GM12872 (cell line): ENCODE measurements around the gene SLC8A1.

Experiments
- CTCF ChIP-seq: IDR thresholded peaks from 3 replicates; pipeline ENCODE4 v1.5.1; 2011; ENCODE audit warnings: low read depth, mild to moderate bottlenecking, low read length, moderate library complexity; ENCODE audit not compliant: insufficient read depth

The SLC8A1 gene

GRCh38 chr2:40448476-40449079, 3.3 kb downstream of the SLC8A1 start:
- peak; percentile 45; the same call in 2 of the 3 replicates for TF ChIP-seq CTCF

- no peak for TF ChIP-seq CTCF
Measured at GRCh38 chr2:40445467-40445866, 6.4 kb downstream of the SLC8A1 start.

GRCh38 chr2:40440835-40441234, 11.1 kb downstream of the SLC8A1 start:
- TF ChIP-seq CTCF, result no peak

- TF ChIP-seq CTCF, result no peak
Measured at GRCh38 chr2:40439473-40439872, 12.4 kb downstream of the SLC8A1 start.

- no peak for TF ChIP-seq CTCF
Measured at GRCh38 chr2:40436093-40436475, 15.8 kb downstream of the SLC8A1 start.

GRCh38 chr2:40435426-40436092, 16.3 kb downstream of the SLC8A1 start:
- TF ChIP-seq CTCF, result no peak

- no peak for TF ChIP-seq CTCF
Measured at GRCh38 chr2:40434731-40435271, 17.1 kb downstream of the SLC8A1 start.
